Bronchial epithelial cell (primary cell): ENCODE data around the gene CHRNA4. TPM values are rescaled to one million over a fixed set of nuclear protein-coding genes. Genes with fewer than 3 reads are reported as not detected.
"Not testable (repeated sequence)": the region's sequence is repeated elsewhere in the genome, so short reads cannot be mapped to it uniquely, and the experiment has no call there.

Source experiments
- DNase-seq: peaks from one replicate; pipeline ENCODE4 v3.0.0-alpha.2; 2010; ENCODE audit warnings: low read depth
- FAIRE-seq: peaks from 2 replicates; lab custom pipeline; 2011; peaks lifted over from hg19 to GRCh38; lab: Jason Lieb, UNC
- H3K27me3 ChIP-seq: 2 replicates; pipeline ENCODE4 v1.5.1; 2011; ENCODE audit warnings: low read length; ENCODE audit not compliant: control insufficient read depth, insufficient read depth
- H3K36me3 ChIP-seq: 2 replicates; pipeline ENCODE4 v1.5.1; 2011; ENCODE audit warnings: low read length; ENCODE audit not compliant: control insufficient read depth, insufficient read depth
- H3K4me3 ChIP-seq: 2 replicates; pipeline ENCODE4 v1.5.1; 2011; ENCODE audit warnings: mild to moderate bottlenecking, low read depth, low read length, control low read depth
- CTCF ChIP-seq: IDR thresholded peaks from 2 replicates; pipeline ENCODE4 v1.5.1; 2011; ENCODE audit warnings: mild to moderate bottlenecking, moderate library complexity, low read length, control low read depth, inconsistent platforms; ENCODE audit not compliant: insufficient read depth, severe bottlenecking
- total RNA-seq: library from RNA; depleted of rRNA; stranded (reverse); fragments of >200 nt; gene quantifications from 2 replicates; pipeline ENCODE4 v1.2.1, GENCODE V29; 2014

CHRNA4 gene
- total RNA-seq, 1 donor from 2014 or later = not detected

- DNase-seq (no peak), FAIRE-seq (no peak)
- Histone ChIP-seq H3K27me3 (no peaks in the 10 kb centered on the region), H3K36me3 (no peaks in the 10 kb centered on the region), H3K4me3 (no peak overlapping the region)
- no peak for TF ChIP-seq CTCF
Observed at GRCh38 chr20:63344616-63345327, 16.4 kb downstream of the CHRNA4 start.

GRCh38 chr20:63343460-63344445 lies 17.4 kb downstream of the CHRNA4 start:
- no peaks in the 10 kb centered on the region for H3K36me3 ChIP-seq
- TF ChIP-seq CTCF = no peak
- FAIRE-seq (peak; percentile 18), DNase-seq (no peak)
- no peaks in the 10 kb centered on the region for H3K27me3 ChIP-seq
- no peak overlapping the region for H3K4me3 ChIP-seq

GRCh38 chr20:63342561-63343459 lies 18.3 kb downstream of the CHRNA4 start:
- no peak for TF ChIP-seq CTCF
- no peak overlapping the region for H3K4me3 ChIP-seq
- FAIRE-seq (no peak), DNase-seq (no peak)
- H3K27me3 ChIP-seq = no peaks in the 10 kb centered on the region
- H3K36me3 ChIP-seq = no peaks in the 10 kb centered on the region

GRCh38 chr20:63340158-63340688 lies 20.9 kb downstream of the CHRNA4 start:
- not testable (repeated sequence) for DNase-seq, FAIRE-seq, H3K36me3 ChIP-seq

GRCh38 chr20:63339154-63340094 lies 21.7 kb downstream of the CHRNA4 start:
- H3K36me3 ChIP-seq, FAIRE-seq, H3K4me3 ChIP-seq, H3K27me3 ChIP-seq: not testable (repeated sequence)
- DNase-seq = peak; percentile 8

More at GRCh38 chr20:63340158-63340688, 20.9 kb downstream of the CHRNA4 start:
- H3K27me3 ChIP-seq, H3K4me3 ChIP-seq: not testable (repeated sequence)
